A549 (cell line): ENCODE results near the gene GALNT16.

Source experiments
- MYC ChIP-seq: IDR thresholded peaks from 2 replicates; pipeline ENCODE4 v1.6.1; 2012; ENCODE audit warnings: mild to moderate bottlenecking, inconsistent platforms, low read length, improper control_type of control experiment, borderline replicate concordance
- NFE2L2 ChIP-seq: fragments of 150-350 bp; conservative IDR thresholded peaks from 2 replicates; pipeline ENCODE4 v1.6.1; 2014; ENCODE audit warnings: low read length
- SREBF2 ChIP-seq: fragments of 450-650 bp; IDR thresholded peaks from 2 replicates; pipeline ENCODE4 v1.6.1; 2014; ENCODE audit warnings: mild to moderate bottlenecking, moderate library complexity

DNA sequence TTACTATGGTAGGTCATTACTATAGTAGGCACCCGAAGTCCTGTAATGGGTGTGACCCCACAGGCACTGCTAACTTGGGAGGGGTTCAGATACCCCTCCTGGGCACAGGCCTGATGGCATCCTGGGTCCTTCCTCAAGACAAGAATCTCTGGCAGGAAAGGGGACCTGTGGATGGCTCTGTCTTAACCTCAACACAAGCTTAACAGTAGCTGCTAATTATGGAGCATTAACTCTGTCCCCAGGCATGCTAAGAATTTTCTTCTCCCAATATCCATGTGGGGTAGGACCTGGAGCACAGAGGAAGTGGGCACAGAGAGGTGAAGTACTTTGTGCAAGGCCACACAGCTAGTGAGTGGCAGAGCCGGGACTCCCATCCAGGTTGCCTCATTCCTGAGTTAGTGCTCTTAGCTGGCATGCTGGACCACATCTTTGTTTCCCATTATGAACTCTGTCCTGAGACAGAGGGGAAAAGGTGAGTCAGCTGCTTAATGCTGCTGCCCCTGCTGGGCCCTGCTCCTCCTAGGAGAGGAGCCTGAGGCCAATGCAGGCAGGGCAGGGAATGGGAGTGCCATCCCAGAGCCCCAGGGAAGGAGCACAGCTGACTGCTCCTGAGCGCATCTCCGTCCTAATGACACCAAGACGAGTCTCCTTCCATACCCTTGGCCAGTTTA, 32.1 kb downstream of the GALNT16 start:
- TF ChIP-seq MYC (no peak), NFE2L2 (no peak), SREBF2 (no peak)
